GM12873 (cell line): ENCODE results near the gene PIGB.
A peak's percentile ranks its signal among the peaks of the same experiment; 100 is the strongest.

ENCODE experiments used
- TF ChIP-seq, protein P1 (sequence below): IDR thresholded peaks from 2 replicates; pipeline ENCODE4 v1.5.1; 2012; ENCODE audit warnings: low read depth, mild to moderate bottlenecking, moderate library complexity, low read length, control low read depth; ENCODE audit not compliant: insufficient read depth; ENCODE audit errors: missing control alignments

Gene PIGB

DNA sequence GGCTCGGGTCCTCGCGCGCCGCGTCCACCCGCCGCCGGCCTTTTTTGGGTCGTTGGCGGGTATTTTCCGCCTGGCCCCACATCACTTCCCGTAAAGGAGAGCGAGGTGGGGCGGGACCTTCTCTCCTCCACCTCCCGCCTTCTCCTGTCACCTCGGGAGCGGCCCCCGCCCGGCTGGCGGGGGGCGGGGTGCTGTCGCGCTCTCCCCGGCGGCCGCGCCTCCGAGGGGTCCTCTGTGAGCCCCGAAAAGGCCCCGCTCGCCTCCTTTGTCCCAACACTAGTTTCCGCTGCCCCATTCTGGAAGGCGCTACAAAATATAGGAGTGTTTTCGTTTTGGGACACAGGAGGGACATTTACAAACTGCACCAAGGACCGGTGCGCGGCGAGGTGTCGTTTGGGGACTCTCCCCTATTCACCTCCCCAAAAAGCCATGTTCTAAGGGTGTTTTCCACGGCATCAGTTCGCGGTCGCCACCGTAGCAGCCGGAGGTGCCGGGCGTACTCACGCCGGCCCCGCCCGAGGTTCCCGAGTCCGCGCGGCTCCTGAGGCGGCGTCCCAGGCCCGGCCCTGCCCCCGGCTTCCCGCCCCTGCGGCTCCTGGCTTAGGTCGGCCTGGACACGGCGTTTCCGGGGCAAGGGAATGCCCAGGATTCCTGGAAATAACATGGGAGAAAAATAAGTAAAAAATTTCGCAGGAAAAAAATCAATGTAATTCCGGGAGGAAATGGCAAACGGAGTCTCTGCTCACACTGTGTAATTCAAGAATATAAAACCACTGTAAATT, 29.1 kb upstream of the PIGB start, which contains the start of gene RAB27A:
RAB27A (minus strand) TSS at position 68 of the 782 bp plus-strand sequence. CDS start 54,879 bp downstream, outside the sequence.
- TF ChIP-seq, protein P1, sequence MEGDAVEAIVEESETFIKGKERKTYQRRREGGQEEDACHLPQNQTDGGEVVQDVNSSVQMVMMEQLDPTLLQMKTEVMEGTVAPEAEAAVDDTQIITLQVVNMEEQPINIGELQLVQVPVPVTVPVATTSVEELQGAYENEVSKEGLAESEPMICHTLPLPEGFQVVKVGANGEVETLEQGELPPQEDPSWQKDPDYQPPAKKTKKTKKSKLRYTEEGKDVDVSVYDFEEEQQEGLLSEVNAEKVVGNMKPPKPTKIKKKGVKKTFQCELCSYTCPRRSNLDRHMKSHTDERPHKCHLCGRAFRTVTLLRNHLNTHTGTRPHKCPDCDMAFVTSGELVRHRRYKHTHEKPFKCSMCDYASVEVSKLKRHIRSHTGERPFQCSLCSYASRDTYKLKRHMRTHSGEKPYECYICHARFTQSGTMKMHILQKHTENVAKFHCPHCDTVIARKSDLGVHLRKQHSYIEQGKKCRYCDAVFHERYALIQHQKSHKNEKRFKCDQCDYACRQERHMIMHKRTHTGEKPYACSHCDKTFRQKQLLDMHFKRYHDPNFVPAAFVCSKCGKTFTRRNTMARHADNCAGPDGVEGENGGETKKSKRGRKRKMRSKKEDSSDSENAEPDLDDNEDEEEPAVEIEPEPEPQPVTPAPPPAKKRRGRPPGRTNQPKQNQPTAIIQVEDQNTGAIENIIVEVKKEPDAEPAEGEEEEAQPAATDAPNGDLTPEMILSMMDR, result no peak

DNA sequence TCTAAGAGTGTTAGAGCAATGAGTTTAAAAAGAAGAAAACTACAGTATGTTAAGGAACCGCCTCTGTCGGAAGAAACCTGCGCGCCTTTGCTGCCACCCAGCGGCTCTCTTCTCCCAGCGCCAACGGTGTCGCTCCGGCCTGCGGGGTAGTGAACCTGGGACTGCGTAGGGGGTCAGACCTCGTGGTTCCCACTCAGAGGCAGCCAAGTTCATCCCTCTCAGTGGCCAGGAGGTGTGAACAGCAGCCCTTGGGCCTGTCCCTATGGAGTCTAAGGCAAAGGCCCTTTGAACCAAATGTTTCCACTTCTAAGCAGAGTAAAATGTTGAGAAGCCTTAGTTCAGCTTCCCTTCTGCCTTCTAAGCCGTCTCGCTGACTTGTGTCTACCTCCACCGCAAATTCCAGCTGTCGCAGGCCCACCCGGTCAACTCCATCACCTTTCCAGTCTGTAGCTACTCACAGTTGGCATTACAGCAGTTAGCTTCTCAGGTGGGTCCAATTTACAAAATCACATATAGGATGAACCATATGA, 28.4 kb upstream of the PIGB start:
- TF ChIP-seq, protein P1, result peak; percentile 86

DNA sequence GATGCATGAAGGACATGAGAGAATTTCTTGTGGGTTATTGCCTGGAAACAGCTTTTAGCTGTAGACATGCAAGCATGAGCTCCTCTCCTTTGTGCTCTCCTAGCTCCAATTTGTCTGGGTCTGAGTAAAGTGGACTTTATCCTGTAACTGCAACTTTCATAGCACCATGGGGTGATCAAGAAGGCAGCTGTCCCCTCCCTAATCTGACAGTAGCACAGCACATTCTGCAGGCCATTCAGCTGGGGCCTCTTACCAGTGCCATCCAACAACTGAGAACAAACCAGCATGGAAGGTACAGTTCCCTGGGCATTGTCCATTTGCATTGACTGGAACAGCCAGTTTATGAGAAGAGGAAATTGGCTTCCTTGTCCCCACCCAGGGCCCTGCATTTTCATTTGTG, 21.7 kb upstream of the PIGB start:
- TF ChIP-seq, protein P1, result no peak

DNA sequence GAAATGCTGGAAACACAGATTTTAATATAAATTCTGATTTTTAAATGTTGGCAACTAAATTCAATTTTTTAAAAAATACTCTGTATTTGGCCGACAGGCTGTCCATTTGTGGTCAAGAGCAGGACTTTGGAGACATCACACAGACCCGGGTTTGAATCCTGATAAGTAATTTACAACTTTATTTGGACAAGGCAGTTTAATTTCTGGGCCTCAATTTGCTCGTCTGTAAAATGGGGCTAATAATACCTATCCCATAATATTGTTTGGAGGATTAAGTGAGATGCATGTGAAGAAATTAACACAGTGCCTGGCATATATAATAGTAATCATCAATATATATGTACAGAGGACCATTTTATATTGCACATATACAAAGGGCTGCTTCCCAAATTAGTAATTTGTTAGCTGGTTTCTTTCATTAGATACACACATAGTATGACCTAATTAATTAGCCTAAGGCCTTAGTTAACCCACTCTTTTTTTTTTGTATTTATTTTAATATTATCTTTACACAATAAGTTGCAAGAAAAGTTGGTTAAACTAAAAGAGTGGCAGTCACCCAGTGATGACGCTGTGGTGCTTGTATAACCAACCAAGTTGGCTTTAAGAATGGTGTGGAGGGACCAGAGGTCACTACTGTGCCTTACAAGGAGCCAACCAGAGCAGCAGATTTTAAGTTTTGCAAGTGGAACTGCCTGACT, 665 bp downstream of the PIGB start:
- TF ChIP-seq, protein P1, result no peak

DNA sequence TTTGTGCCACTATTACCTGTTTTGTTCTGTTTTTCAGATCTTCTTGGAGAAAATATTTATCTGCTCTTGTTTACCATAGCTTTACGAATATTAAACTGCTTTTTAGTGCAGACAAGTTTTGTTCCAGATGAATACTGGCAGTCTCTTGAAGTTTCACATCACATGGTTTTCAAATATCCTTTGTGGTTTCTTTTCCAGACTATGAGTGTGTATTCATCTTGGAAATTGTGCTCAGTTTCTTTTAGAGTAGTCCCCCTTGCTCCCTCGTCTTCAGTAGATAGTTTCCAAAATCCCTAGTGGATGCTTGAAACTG, 1.2 kb downstream of the PIGB start:
- TF ChIP-seq, protein P1, result no peak

DNA sequence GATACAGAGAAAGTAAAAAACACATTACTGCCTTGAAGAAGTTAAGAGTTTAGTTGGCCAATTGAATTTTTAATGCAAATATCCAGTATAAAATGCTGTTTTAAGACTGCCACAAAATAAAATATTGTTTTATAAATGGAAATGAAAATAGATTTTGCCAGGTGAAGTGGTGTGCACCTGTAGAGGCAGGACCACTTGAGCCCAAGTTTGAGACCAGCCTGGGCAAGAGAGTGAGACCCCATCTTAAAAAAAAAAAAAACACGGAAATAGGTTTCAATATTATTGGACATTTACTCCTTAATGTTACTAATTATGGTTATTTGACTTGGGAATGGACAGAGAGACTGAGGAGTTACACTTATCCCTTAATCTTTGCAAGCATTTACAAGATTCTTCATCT, 1.9 kb downstream of the PIGB start:
- TF ChIP-seq, protein P1, result no peak

DNA sequence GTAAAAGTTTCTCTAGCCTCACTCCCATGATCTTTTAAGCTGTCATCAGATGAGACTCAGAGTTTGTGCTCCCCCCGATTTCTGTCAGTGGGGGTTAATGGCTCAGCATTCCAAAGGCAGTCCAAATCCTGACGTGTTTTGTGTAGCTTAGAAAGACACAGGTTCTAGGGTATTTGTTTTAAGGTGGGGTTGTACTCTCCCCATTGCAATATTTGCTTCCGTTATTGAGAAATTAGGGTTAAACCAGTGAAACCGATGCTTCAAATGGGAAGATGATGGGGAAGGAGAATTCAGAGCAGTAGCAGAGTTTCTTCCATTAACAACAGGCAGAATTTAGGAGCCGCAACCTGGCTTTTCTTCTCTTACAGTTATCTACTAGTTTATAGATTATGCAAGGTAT, 3.4 kb downstream of the PIGB start:
- TF ChIP-seq, protein P1, result no peak
